ENCODE data around the gene SULT1A2. TPM values are rescaled to one million over a fixed set of nuclear protein-coding genes. Genes with fewer than 3 reads are reported as not detected.
"Not testable (repeated sequence)": the region's sequence is repeated elsewhere in the genome, so short reads cannot be mapped to it uniquely, and the experiment has no call there.

Gene SULT1A2
- total and polyA plus RNA-seq, 2 of the 8 experiments (the other 6 are each of a cell fraction or from before 2014, with no cell fraction given) = 0.29 to 0.35 TPM

- H3K18ac ChIP-seq (ENCODE audit: extremely low read depth, low read length); FAIRE-seq; H2BK120ac ChIP-seq (replicated peaks; ENCODE audit: low read depth, low read length); H4K8ac ChIP-seq (ENCODE audit: extremely low read depth, insufficient read depth, low read length); H4K20me1 ChIP-seq (replicated peaks in 1 of 2; ENCODE audit: control insufficient read depth in 1 of 2, insufficient read depth in 2 of 2, low read length in 2 of 2); H3K23me2 ChIP-seq (ENCODE audit: low read depth, low read length); H4K91ac ChIP-seq (replicated peaks; ENCODE audit: insufficient read length, low read length); H3K36me3 ChIP-seq (ENCODE audit: control insufficient read depth in 2 of 4, insufficient read depth in 4 of 4, low read length in 3 of 4); H3K27me3 ChIP-seq (replicated peaks in 1 of 4; ENCODE audit: control insufficient read depth in 3 of 4, extremely low read depth in 1 of 4, insufficient read depth in 3 of 4, low read length in 3 of 4); H2AFZ ChIP-seq (ENCODE audit: low read length); H2BK20ac ChIP-seq (ENCODE audit: low read length); H2AK5ac ChIP-seq (ENCODE audit: low read depth, low read length); H2BK5ac ChIP-seq (ENCODE audit: low read depth, low read length); CTCF ChIA-PET (ENCODE audit: partially characterized antibody); H3K14ac ChIP-seq (ENCODE audit: insufficient read length); H3K4me3 ChIP-seq (ENCODE audit: extremely low read depth in 1 of 4, insufficient read depth in 2 of 4, low read depth in 3 of 4, low read length in 4 of 4); DNase-seq (ENCODE audit: low read depth in 1 of 2, low spot score in 2 of 2); H2BK12ac ChIP-seq (ENCODE audit: low read depth, low read length); H3K23ac ChIP-seq (ENCODE audit: insufficient read length); H3K27ac ChIP-seq (ENCODE audit: low read depth, low read length); H3K79me1 ChIP-seq (ENCODE audit: low read depth, low read length); H2BK15ac ChIP-seq (ENCODE audit: low read length); H4K5ac ChIP-seq (ENCODE audit: insufficient read length, low read depth, low read length); H3K56ac ChIP-seq (replicated peaks; ENCODE audit: insufficient read length, low read depth, low read length); H3K9me3 ChIP-seq (ENCODE audit: insufficient read depth in 2 of 2, low read depth in 1 of 2, low read length in 1 of 2); H3K79me2 ChIP-seq (ENCODE audit: control insufficient read depth in 1 of 2, insufficient read depth in 2 of 2, low read length in 2 of 2); H3K4ac ChIP-seq (replicated peaks; ENCODE audit: insufficient read length, low read depth, low read length); H3K9ac ChIP-seq (replicated peaks in 1 of 4; ENCODE audit: extremely low read depth in 1 of 4, low read depth in 3 of 4, low read length in 3 of 4); H3K4me1 ChIP-seq (replicated peaks in 1 of 4; ENCODE audit: control insufficient read depth in 3 of 4, insufficient read depth in 4 of 4, low read length in 3 of 4); H3K4me2 ChIP-seq (ENCODE audit: insufficient read depth in 1 of 2, low read depth in 2 of 2, low read length in 2 of 2): not testable (repeated sequence)
- POLR2A ChIA-PET (ENCODE audit: partially characterized antibody) = interaction anchor here (1.2 kb wide), 1 partner anchor 13 kb away, joined by 3 read pairs; the partner anchor contains the start of gene SULT1A1
- whole genome bisulfite sequencing, 2 experiments (ENCODE audit: extremely low coverage in 1 of 2, insufficient coverage in 1 of 2, insufficient read length in 1 of 2, insufficient replicate concordance in 2 of 2, low coverage in 1 of 2, low lambda C conversion rate in 2 of 2, missing lambda C conversion rate in 1 of 2) = 95% methylated on average over 7 of the region's 24 CpGs; no CpG with 5 or more reads in 1 of the 2 experiments
These were observed 25.8 kb upstream of the SULT1A2 start for GRCh38 chr16:28622532-28623171.

Data from H1 (cell line).